Esophagus squamous epithelium (tissue), 4 donors: ENCODE data around the gene MRPL51.

Experiments used
- CTCF ChIP-seq, 6 experiments: fragments of 450-650 bp in 4 of 6; fragments of 200-600 bp in 2 of 6; sonication (generic) in 2 of 6; IDR thresholded peaks; one replicate each; pipeline ENCODE4 v1.5.1; 2016 to 2019; ENCODE audit warnings: antibody characterized with exemption in 6 of 6, mild to moderate bottlenecking in 4 of 6, moderate library complexity in 4 of 6
- POLR2A ChIP-seq, 4 donors: fragments of 450-650 bp; IDR thresholded peaks; one replicate each; pipeline ENCODE4 v1.6.1; 2017; ENCODE audit warnings: antibody characterized with exemption in 4 of 4, mild to moderate bottlenecking in 4 of 4, moderate library complexity in 3 of 4

- TF ChIP-seq CTCF (IDR thresholded peaks at IDR 0.05) (no peak), POLR2A (IDR thresholded peaks at IDR 0.05) (no peak)
Measured at GRCh38 chr12:6488240-6488639, 4.8 kb downstream of the MRPL51 start.
